ENCODE measurements around the gene ATP2C2. TPM values are rescaled to one million over a fixed set of nuclear protein-coding genes. Genes with fewer than 3 reads are reported as not detected.

ATP2C2 gene
- total and polyA plus RNA-seq, 9 of the 15 experiments (the other 6 are each of a cell fraction or from before 2014, with no cell fraction given) = 0.75 TPM; not detected in 8

DNA sequence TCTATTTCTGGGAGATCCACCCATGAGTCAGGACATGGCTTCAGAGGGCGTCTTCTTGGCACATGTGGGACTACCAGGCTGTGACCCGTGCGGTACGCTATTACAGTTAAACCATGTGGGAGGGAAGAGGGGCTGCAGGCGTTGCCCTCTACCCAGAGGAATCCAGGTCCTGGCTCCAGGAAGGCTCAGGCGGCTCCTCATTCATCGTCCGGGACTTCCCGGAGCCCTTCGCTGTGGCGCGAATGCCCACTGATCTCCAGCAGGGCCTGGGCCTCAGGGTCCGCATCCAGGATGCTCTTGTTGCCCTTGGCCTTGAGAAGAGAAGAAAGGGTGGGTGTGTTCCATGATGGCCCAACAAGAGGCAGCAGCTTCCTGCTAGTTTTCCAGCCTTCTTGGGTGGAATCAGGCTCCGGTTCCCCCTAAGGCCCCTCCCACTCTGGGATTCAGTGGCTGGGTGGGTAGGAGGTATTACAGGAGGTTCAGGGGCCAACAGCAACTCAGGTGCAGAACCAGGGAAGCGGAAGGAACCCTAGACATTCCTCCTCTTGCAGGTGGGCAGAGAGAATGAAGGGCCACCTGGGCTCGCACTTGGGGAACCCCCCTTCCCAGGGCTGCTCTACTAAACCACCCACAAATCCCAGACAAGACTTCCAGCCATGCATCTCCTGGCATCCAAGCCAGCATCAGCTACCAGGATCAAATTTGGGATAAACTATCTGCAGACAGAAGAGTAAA lies 111.5 kb downstream of the ATP2C2 start:
- peaks cover 3% of the 10 kb centered on the region for H4K20me1 ChIP-seq (replicated peaks; ENCODE audit: control insufficient read depth, insufficient read depth, low read length)
- WGBS (ENCODE audit: insufficient coverage, low coverage, missing lambda C conversion rate) = 61% methylated on average over 16 of the region's 16 CpGs
- H3K4me2 ChIP-seq (ENCODE audit: insufficient read depth, low read length) = no peak overlapping the region
- no peak overlapping the region for H3K4me3 ChIP-seq
- DNase-seq (ENCODE audit: extremely low read depth in 1 of 4, low spot score in 3 of 4) = no peak
- H3K79me2 ChIP-seq (ENCODE audit: control insufficient read depth, insufficient read depth, low read length) = no peaks in the 10 kb centered on the region
- intact Hi-C loops (cut with micrococcal nuclease) = loop anchor here (5.0 to 10.0 kb wide), 3 partner anchors 293 to 653 kb away; partner anchors contain the start of gene TAF1C
- no peak overlapping the region for H3K9ac ChIP-seq (ENCODE audit: insufficient read depth in 1 of 2, low read depth in 2 of 2, low read length in 2 of 2)
- no peaks in the 10 kb centered on the region for H3K9me1 ChIP-seq (ENCODE audit: control insufficient read depth, insufficient read depth, low read length)
- no peak for FAIRE-seq
- H3K27me3 ChIP-seq (ENCODE audit: control insufficient read depth in 2 of 2, insufficient read depth in 2 of 2, low read length in 2 of 2) = peaks cover 0 to 7% of the 10 kb centered on the region in 2 experiments; a peak in 3 of 5 replicates
- ATAC-seq = no peak
- no TSS peak for BruUV-seq (replicated peaks)
- ChIA-PET CTCF (ENCODE audit: low intra/inter-chr PET ratio) (no interaction called here), POLR2A (interaction anchor here (1.0 kb wide), 1 partner anchor 11 kb away, joined by 6 read pairs; no protein-coding TSS in a partner anchor)
- in situ Hi-C loops (cut with MboI) = loop anchor here (5.0 to 10.0 kb wide), 2 partner anchors 198 to 415 kb away; no protein-coding TSS in a partner anchor
- no peaks in the 10 kb centered on the region for H3K9me3 ChIP-seq (replicated peaks; ENCODE audit: control insufficient read depth, insufficient read depth, low read depth, low read length)
- no peak overlapping the region for H3K27ac ChIP-seq (ENCODE audit: extremely low read depth, low read depth, low read length)
- no peak overlapping the region for H2AFZ ChIP-seq (ENCODE audit: low read depth, low read length)
- peaks cover 0 to 16% of the 10 kb centered on the region in 2 experiments; a peak in 2 of 5 replicates for H3K4me1 ChIP-seq (replicated peaks in 1 of 2; ENCODE audit: control insufficient read depth in 2 of 2, insufficient read depth in 2 of 2, low read length in 2 of 2)
- no peaks in the 10 kb centered on the region for H3K36me3 ChIP-seq (ENCODE audit: control insufficient read depth, insufficient read depth, low read length)
- TF ChIP-seq ZNF134 (CRISPR knock-in tag; conservative IDR thresholded peaks at IDR 0.05) (no peak), MBD2 (IDR thresholded peaks at IDR 0.05; ENCODE audit: borderline replicate concordance, low read depth) (no peak), CHD4 (IDR thresholded peaks at IDR 0.05; ENCODE audit: insufficient read depth, insufficient replicate concordance, low read depth, low read length, poor library complexity, severe bottlenecking) (no peak), ZNF584 (CRISPR knock-in tag; IDR thresholded peaks at IDR 0.05; ENCODE audit: low read depth) (no peak)

Data from K562 (cell line).